Prostate gland (tissue), 2 donors: ENCODE results near the gene SLC38A11.

Experiments used
- CTCF ChIP-seq, 4 experiments: fragments of 200-600 bp in 2 of 4; fragments of 450-650 bp in 2 of 4; sonication (generic) in 2 of 4; IDR thresholded peaks; 1 replicate in 3 of 4; 2 replicates in 1 of 4; pipeline ENCODE4 v1.5.1; 2016 to 2019; ENCODE audit warnings: antibody characterized with exemption in 4 of 4, mild to moderate bottlenecking in 2 of 4, moderate library complexity in 2 of 4
- POLR2A ChIP-seq: fragments of 450-650 bp; IDR thresholded peaks from one replicate; pipeline ENCODE4 v1.6.1; 2016; ENCODE audit warnings: antibody characterized with exemption, mild to moderate bottlenecking
- POLR2AphosphoS5 ChIP-seq: sonication (generic); formaldehyde crosslinking; IDR thresholded peaks from one replicate; pipeline ENCODE4 v1.6.1; 2017; ENCODE audit warnings: antibody characterized with exemption

- TF ChIP-seq CTCF (IDR thresholded peaks at IDR 0.05): no peak
- TF ChIP-seq POLR2AphosphoS5: no peak
- no peak for TF ChIP-seq POLR2A
These were observed 73.8 kb downstream of the SLC38A11 start for GRCh38 chr2:164881524-164881923.
